Mesendoderm (in vitro differentiated cells): ENCODE data around the gene PPP1R14C.
"Not testable (repeated sequence)": the region's sequence is repeated elsewhere in the genome, so short reads cannot be mapped to it uniquely, and the experiment has no call there.

Source experiments
- DNase-seq: peaks from one replicate; pipeline ENCODE4 v3.0.0; 2013
- H2AK5ac ChIP-seq: 2 replicates; pipeline ENCODE4 v1.6.1; 2013; ENCODE audit warnings: low read length, inconsistent platforms
- H2BK120ac ChIP-seq: 2 replicates; pipeline ENCODE4 v1.6.1; 2013; ENCODE audit warnings: low read depth, mild to moderate bottlenecking, low read length, moderate library complexity, mixed read lengths
- H2BK15ac ChIP-seq: replicated peaks from 2 replicates; pipeline ENCODE4 v1.6.1; 2013; ENCODE audit warnings: low read depth, mild to moderate bottlenecking, moderate library complexity
- H2BK5ac ChIP-seq: 2 replicates; pipeline ENCODE4 v1.6.1; 2013; ENCODE audit warnings: low read length, inconsistent platforms
- H3K18ac ChIP-seq: 2 replicates; pipeline ENCODE4 v1.6.1; 2013; ENCODE audit warnings: mild to moderate bottlenecking, low read length, mixed read lengths
- H3K23ac ChIP-seq: one replicate; pipeline ENCODE4 v1.6.1; 2013; ENCODE audit warnings: low read length
- H3K27ac ChIP-seq: 2 replicates; pipeline ENCODE4 v1.5.1; 2013; ENCODE audit warnings: low read depth, mild to moderate bottlenecking, inconsistent platforms, low read length, moderate library complexity
- H3K27me3 ChIP-seq: 2 replicates; pipeline ENCODE4 v1.6.1; 2013; ENCODE audit warnings: low read length, control low read depth, mild to moderate bottlenecking, inconsistent platforms; ENCODE audit not compliant: insufficient read depth, poor library complexity
- H3K36me3 ChIP-seq: 2 replicates; pipeline ENCODE4 v1.6.1; 2013; ENCODE audit warnings: low read length, inconsistent platforms; ENCODE audit not compliant: control insufficient read depth, insufficient read depth
- H3K4ac ChIP-seq: one replicate; pipeline ENCODE4 v1.6.1; 2013; ENCODE audit warnings: low read depth, mild to moderate bottlenecking, low read length, moderate library complexity
- H3K4me1 ChIP-seq: 2 replicates; pipeline ENCODE4 v1.6.1; 2013; ENCODE audit warnings: low read depth, low read length, inconsistent platforms; ENCODE audit not compliant: control insufficient read depth
- H3K4me2 ChIP-seq: 2 replicates; pipeline ENCODE4 v1.6.1; 2013; ENCODE audit warnings: low read length
- H3K4me3 ChIP-seq: 2 replicates; pipeline ENCODE4 v1.5.1; 2013; ENCODE audit warnings: mild to moderate bottlenecking, low read length
- H3K56ac ChIP-seq: one replicate; pipeline ENCODE4 v1.6.1; 2013; ENCODE audit warnings: low read length
- H3K79me1 ChIP-seq: 2 replicates; pipeline ENCODE4 v1.6.1; 2013; ENCODE audit warnings: low read length, inconsistent platforms
- H3K79me2 ChIP-seq: 2 replicates; pipeline ENCODE4 v1.6.1; 2013; ENCODE audit warnings: mild to moderate bottlenecking, low read length; ENCODE audit not compliant: control insufficient read depth, insufficient read depth
- H3K9ac ChIP-seq: 2 replicates; pipeline ENCODE4 v1.6.1; 2013; ENCODE audit warnings: low read length, inconsistent platforms
- H4K5ac ChIP-seq: one replicate; pipeline ENCODE4 v1.6.1; 2013; ENCODE audit warnings: low read length
- H4K8ac ChIP-seq: one replicate; pipeline ENCODE4 v1.6.1; 2013; ENCODE audit warnings: low read depth, mild to moderate bottlenecking, control low read depth, low read length, moderate library complexity
- WGBS: extraction: QIAGEN DNeasy Blood & Tissue Kit; methylation state at CpG from one replicate; pipeline ENCODE4 v1.1.7; 2013; ENCODE audit warnings: low lambda C conversion rate, missing lambda C conversion rate; ENCODE audit not compliant: insufficient coverage; ENCODE audit errors: extremely low coverage; 5-methylcytosine and 5-hydroxymethylcytosine counted together

PPP1R14C gene

DNA sequence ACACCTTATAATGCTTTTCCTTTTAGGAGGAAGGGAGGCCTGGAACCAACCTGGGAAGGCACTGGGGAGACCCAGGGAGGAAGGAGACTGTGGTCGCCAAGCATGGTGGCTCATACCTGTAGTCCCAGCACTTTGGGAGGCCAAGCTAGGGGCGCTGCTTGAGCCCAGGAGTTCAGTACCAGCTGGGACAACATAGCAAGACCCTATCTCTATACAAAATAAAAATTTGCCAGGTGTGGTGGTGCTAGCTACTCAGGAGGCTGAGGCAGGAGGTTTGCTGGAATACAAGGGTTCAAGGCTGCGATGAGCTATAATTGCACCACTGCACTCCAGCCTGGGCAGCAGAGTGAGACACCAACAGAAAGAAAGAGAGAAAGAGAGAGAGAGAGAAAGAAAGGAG is 36.2 kb downstream of the PPP1R14C start:
- DNase-seq = no peak
- Histone ChIP-seq H3K56ac (no peak overlapping the region), H2BK120ac (no peak overlapping the region), H2BK5ac (no peak overlapping the region), H2AK5ac (no peak overlapping the region), H3K27ac (no peak overlapping the region), H3K4me1 (no peaks in the 10 kb centered on the region), H4K8ac (no peak overlapping the region), H3K4ac (no peak overlapping the region), H3K79me2 (no peaks in the 10 kb centered on the region), H3K27me3 (no peaks in the 10 kb centered on the region), H3K23ac (no peak overlapping the region), H3K36me3 (no peaks in the 10 kb centered on the region), H2BK15ac (no peak overlapping the region), H3K4me2 (no peak overlapping the region), H3K4me3 (no peak overlapping the region), H3K9ac (no peak overlapping the region), H4K5ac (no peak overlapping the region), H3K18ac (no peak overlapping the region), H3K79me1 (no peaks in the 10 kb centered on the region)
- no CpG with 5 or more reads among the region's 3 CpGs for WGBS

DNA sequence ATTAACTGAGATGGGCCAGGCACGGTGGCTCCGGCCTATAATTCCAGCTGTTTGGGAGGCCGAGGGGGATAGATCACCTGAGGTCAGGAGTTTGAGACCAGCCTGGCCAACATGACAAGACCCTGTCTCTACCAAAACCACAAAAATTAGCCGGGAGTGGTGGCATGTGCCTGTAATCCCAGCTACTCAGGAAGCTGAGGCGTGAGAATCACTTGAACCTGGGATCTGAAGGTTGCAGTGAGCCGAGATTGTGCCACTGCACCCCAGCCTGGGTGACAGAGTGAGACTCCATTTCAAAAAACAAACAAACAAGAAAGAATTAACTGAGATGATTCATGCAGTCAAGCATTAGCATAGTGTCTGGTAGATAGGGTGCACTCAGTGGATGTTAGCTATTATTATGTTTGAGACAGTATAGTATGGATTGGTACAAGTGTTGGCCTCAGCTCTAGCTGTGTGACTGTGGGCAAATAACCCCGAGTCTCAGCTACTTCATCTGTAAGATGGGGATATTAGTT is 37.1 kb downstream of the PPP1R14C start:
- not testable (repeated sequence) for H3K56ac ChIP-seq, H2AK5ac ChIP-seq, H3K27me3 ChIP-seq, H4K8ac ChIP-seq, H3K23ac ChIP-seq, DNase-seq, H3K4me2 ChIP-seq, H3K79me2 ChIP-seq, H2BK15ac ChIP-seq, H4K5ac ChIP-seq, H3K4me1 ChIP-seq, H2BK120ac ChIP-seq, H3K79me1 ChIP-seq, H3K4me3 ChIP-seq, H3K9ac ChIP-seq, H3K18ac ChIP-seq, H2BK5ac ChIP-seq, H3K4ac ChIP-seq, H3K36me3 ChIP-seq, H3K27ac ChIP-seq
- WGBS = no CpG with 5 or more reads among the region's 7 CpGs

DNA sequence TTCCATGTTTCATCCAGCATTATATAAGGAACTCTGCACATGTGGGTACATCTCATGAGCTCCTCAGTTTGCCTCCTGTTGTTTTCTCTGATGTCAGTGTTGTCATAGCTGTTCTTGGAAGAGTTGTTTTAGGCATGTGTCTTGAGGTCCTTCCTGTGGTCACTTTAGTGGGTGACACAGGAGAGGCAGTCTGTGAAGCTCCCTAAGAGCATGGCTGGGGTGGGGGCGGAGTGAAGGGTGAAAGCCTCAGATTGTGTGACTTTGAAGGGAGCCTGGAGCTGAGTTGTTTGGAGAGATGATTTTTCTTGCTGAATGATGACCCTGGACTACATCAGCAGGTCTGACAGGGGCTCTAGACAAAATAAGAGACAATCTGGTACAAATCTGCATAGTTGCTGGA is 37.7 kb downstream of the PPP1R14C start:
- Histone ChIP-seq H3K79me1 (no peaks in the 10 kb centered on the region), H3K27ac (no peak overlapping the region), H3K4me1 (no peaks in the 10 kb centered on the region), H3K18ac (no peak overlapping the region), H4K8ac (no peak overlapping the region), H2BK15ac (no peak overlapping the region), H2BK5ac (no peak overlapping the region), H3K9ac (no peak overlapping the region), H3K4me2 (no peak overlapping the region), H3K79me2 (no peaks in the 10 kb centered on the region), H3K56ac (no peak overlapping the region), H3K4me3 (no peak overlapping the region), H3K27me3 (no peaks in the 10 kb centered on the region), H3K23ac (no peak overlapping the region), H4K5ac (no peak overlapping the region), H2BK120ac (no peak overlapping the region), H3K4ac (no peak overlapping the region), H2AK5ac (no peak overlapping the region), H3K36me3 (no peaks in the 10 kb centered on the region)
- no CpG with 5 or more reads among the region's 1 CpG for WGBS
- no peak for DNase-seq

DNA sequence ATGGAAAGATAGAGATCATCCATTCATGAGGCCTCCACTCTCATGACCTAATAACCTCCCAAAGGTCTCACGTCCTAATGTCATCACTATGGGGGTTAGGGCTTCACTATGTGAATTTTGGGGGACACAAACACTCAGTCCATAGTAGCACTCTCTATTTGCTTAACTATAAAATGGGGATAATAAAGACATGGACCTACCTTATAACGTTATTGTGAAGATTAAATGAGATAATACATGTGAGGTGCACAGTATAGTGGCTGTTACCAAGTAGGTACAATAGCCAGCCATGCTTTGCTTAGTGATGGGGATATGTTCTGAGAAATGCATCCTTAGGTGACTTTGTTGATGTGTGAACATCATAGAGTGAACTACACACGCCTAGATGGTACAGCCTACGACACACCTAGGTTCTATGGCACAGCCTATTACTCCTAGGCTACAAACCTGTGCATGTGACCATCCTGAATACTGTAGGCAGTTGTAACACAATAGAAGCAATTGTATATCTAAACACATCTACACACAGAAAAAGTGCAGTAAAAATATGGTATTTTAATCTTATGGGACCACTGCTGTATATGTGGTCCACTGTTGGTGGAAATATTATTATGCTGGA is 39.7 kb downstream of the PPP1R14C start:
- no peaks in the 10 kb centered on the region for H3K27me3 ChIP-seq
- no peak overlapping the region for H3K27ac ChIP-seq
- no peak overlapping the region for H3K4me2 ChIP-seq

DNA sequence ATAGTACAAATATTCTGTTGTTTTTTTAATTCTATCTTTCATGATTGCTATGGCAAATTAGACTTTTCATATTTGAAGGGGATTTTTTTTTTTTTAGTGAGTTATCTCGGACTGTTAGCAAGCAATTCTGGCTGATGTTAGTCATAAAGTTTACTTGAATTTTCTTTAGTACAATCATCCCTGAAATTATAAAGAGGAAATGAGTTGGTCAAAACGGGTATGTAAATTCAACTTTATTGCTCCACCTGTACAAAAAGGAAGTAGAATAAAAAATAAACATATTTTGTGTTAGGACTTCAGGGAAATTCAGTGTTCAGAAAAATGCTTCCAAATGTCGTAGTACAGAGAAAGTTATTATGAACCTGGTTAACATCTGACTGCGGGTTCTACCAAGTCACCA is 40.3 kb downstream of the PPP1R14C start:
- WGBS = no CpG with 5 or more reads among the region's 4 CpGs
- H3K18ac ChIP-seq = no peak overlapping the region
- no peak overlapping the region for H2BK5ac ChIP-seq
- DNase-seq = no peak
- no peaks in the 10 kb centered on the region for H3K36me3 ChIP-seq
- no peak overlapping the region for H4K8ac ChIP-seq
- no peak overlapping the region for H3K27ac ChIP-seq
- H3K23ac ChIP-seq = no peak overlapping the region
- H2AK5ac ChIP-seq = no peak overlapping the region
- no peak overlapping the region for H3K9ac ChIP-seq
- no peak overlapping the region for H3K4ac ChIP-seq
- H3K79me2 ChIP-seq = no peaks in the 10 kb centered on the region
- H3K79me1 ChIP-seq = no peaks in the 10 kb centered on the region
- no peak overlapping the region for H3K56ac ChIP-seq
- H2BK15ac ChIP-seq = no peak overlapping the region
- H3K4me3 ChIP-seq = no peak overlapping the region
- no peaks in the 10 kb centered on the region for H3K27me3 ChIP-seq
- no peak overlapping the region for H2BK120ac ChIP-seq
- no peak overlapping the region for H3K4me2 ChIP-seq
- no peaks in the 10 kb centered on the region for H3K4me1 ChIP-seq
- H4K5ac ChIP-seq = no peak overlapping the region

More for the DNA sequence above, 39.7 kb downstream of the PPP1R14C start:
- no peak overlapping the region for H3K18ac ChIP-seq
- no peak overlapping the region for H2BK120ac ChIP-seq
- no peak overlapping the region for H2BK15ac ChIP-seq
- no CpG with 5 or more reads among the region's 4 CpGs for WGBS
- H3K23ac ChIP-seq = no peak overlapping the region
- H3K9ac ChIP-seq = no peak overlapping the region
- no peaks in the 10 kb centered on the region for H3K4me1 ChIP-seq
- H4K8ac ChIP-seq = no peak overlapping the region
- H3K56ac ChIP-seq = no peak overlapping the region
- H3K79me1 ChIP-seq = no peaks in the 10 kb centered on the region
- H3K36me3 ChIP-seq = no peaks in the 10 kb centered on the region
- H3K4ac ChIP-seq = no peak overlapping the region
- H3K79me2 ChIP-seq = no peaks in the 10 kb centered on the region
- DNase-seq = no peak
- H2BK5ac ChIP-seq = no peak overlapping the region
- no peak overlapping the region for H2AK5ac ChIP-seq
- peak overlapping the region; percentile 29 for H4K5ac ChIP-seq
- no peak overlapping the region for H3K4me3 ChIP-seq

DNA sequence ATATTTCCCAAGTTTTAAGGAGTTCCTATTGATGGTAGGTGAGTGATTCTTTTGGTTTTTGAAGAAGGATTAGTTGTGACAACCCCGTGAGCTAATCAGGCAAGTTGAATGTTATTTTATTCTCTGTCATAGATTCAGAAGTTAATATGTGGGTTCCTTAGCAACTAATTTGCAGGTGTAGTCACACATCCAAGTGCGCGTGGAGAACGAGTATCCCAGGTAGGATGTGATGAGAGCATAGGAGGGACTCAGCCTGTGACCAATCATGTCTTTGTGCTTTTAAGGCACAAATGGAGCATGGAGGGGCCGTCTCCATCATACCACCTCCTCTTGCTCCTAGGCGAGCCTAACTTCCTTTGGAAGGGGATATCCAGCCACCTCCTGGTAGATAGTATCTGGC is 41.1 kb downstream of the PPP1R14C start:
- H3K4me2 ChIP-seq = no peak overlapping the region
- no peaks in the 10 kb centered on the region for H3K27me3 ChIP-seq
- H3K79me1 ChIP-seq = no peaks in the 10 kb centered on the region
- H3K4me1 ChIP-seq = no peaks in the 10 kb centered on the region
- H2AK5ac ChIP-seq = no peak overlapping the region
- H3K4me3 ChIP-seq = no peak overlapping the region
- no peak overlapping the region for H2BK120ac ChIP-seq
- H4K5ac ChIP-seq = no peak overlapping the region
- no CpG with 5 or more reads among the region's 6 CpGs for WGBS
- H3K23ac ChIP-seq = no peak overlapping the region
- no peaks in the 10 kb centered on the region for H3K79me2 ChIP-seq
- no peak for DNase-seq
- H3K56ac ChIP-seq = no peak overlapping the region
- H2BK15ac ChIP-seq = no peak overlapping the region
- no peak overlapping the region for H3K4ac ChIP-seq
- no peak overlapping the region for H2BK5ac ChIP-seq
- H3K9ac ChIP-seq = no peak overlapping the region
- H3K36me3 ChIP-seq = no peaks in the 10 kb centered on the region
- H3K18ac ChIP-seq = no peak overlapping the region
- no peak overlapping the region for H4K8ac ChIP-seq
- H3K27ac ChIP-seq = no peak overlapping the region
